ENCODE measurements around the gene CLOCK. TPM values are rescaled to one million over a fixed set of nuclear protein-coding genes. Genes with fewer than 3 reads are reported as not detected.

The CLOCK gene
- total and polyA plus RNA-seq, 2 of the 13 experiments (the other 11 are each of a cell fraction or from before 2014, with no cell fraction given), result 8.8 to 13.5 TPM

DNA sequence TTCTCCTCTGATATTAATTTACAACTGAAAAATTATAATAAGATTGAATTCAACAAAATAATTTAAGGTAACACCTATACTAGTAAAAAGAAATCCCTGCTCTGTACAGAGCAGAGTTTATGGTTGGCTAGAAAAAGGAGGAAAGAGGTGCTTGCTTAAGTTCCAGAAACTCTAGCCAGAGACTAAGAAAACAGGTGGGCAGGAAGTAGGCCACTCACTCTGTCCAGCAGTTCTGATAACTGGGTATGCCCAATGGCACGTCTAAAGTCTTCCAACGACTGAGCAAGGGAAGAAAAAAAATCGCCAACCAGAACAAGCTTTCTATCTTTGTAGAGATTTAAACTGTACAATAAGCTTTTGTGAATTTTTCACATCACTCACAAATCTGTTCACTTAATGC is 108.9 kb downstream of the CLOCK start:
- intact Hi-C loops (cut with micrococcal nuclease; ENCODE audit: unreplicated experiment) (no loop called here), in situ Hi-C loops (cut with HindIII; ENCODE audit: extremely low pct_ligation_motif_present, low pct_unique_long_range_greater_than_20kb) (no loop called here)
- FAIRE-seq, result no peak
- CTCF ChIA-PET (ENCODE audit: low intra/inter-chr PET ratio, low total read pairs), result no interaction called here
- H3K4me3 ChIP-seq (replicated peaks in 1 of 3; ENCODE audit: insufficient read depth in 1 of 3, low read depth in 2 of 3, low read length in 3 of 3), result no peak overlapping the region
- peaks cover 28% of the 10 kb centered on the region for H3K4me1 ChIP-seq (ENCODE audit: insufficient read depth, low read length)
- 85% methylated on average over 3 of the region's 3 CpGs for WGBS (ENCODE audit: low lambda C conversion rate)
- POLR2A ChIA-PET, result interaction anchor here (0.6 to 2.1 kb wide), 4 partner anchors 43 to 108 kb away, joined by 3 to 10 read pairs (median 6); partner anchors contain the start of genes CLOCK, SRD5A3 and TMEM165
- TF ChIP-seq, protein P1, sequence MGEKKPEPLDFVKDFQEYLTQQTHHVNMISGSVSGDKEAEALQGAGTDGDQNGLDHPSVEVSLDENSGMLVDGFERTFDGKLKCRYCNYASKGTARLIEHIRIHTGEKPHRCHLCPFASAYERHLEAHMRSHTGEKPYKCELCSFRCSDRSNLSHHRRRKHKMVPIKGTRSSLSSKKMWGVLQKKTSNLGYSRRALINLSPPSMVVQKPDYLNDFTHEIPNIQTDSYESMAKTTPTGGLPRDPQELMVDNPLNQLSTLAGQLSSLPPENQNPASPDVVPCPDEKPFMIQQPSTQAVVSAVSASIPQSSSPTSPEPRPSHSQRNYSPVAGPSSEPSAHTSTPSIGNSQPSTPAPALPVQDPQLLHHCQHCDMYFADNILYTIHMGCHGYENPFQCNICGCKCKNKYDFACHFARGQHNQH (CRISPR knock-in tag; IDR thresholded peaks at IDR 0.05), result no peak
- TF ChIP-seq NFATC3 (CRISPR knock-in tag; IDR thresholded peaks at IDR 0.05), result no peak
- no peak for TF ChIP-seq AGO2 (optimal IDR thresholded peaks at IDR 0.05; ENCODE audit: low read depth, low read length)
- TF ChIP-seq ZNF792 (CRISPR knock-in tag; IDR thresholded peaks at IDR 0.05), result no peak
- no peak for TF ChIP-seq ELF4 (CRISPR knock-in tag; IDR thresholded peaks at IDR 0.05; ENCODE audit: borderline replicate concordance)
- TF ChIP-seq, protein P2, sequence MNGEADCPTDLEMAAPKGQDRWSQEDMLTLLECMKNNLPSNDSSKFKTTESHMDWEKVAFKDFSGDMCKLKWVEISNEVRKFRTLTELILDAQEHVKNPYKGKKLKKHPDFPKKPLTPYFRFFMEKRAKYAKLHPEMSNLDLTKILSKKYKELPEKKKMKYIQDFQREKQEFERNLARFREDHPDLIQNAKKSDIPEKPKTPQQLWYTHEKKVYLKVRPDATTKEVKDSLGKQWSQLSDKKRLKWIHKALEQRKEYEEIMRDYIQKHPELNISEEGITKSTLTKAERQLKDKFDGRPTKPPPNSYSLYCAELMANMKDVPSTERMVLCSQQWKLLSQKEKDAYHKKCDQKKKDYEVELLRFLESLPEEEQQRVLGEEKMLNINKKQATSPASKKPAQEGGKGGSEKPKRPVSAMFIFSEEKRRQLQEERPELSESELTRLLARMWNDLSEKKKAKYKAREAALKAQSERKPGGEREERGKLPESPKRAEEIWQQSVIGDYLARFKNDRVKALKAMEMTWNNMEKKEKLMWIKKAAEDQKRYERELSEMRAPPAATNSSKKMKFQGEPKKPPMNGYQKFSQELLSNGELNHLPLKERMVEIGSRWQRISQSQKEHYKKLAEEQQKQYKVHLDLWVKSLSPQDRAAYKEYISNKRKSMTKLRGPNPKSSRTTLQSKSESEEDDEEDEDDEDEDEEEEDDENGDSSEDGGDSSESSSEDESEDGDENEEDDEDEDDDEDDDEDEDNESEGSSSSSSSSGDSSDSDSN (CRISPR knock-in tag; IDR thresholded peaks at IDR 0.05), result no peak
- TF ChIP-seq ZNF614 (CRISPR knock-in tag; IDR thresholded peaks at IDR 0.05; ENCODE audit: borderline replicate concordance), result no peak
- no peak for TF ChIP-seq FOXK1 (CRISPR knock-in tag; IDR thresholded peaks at IDR 0.05; ENCODE audit: borderline replicate concordance, low read depth)
- TF ChIP-seq DBP (CRISPR knock-in tag; IDR thresholded peaks at IDR 0.05; ENCODE audit: not compliant biosample characterization), result no peak
- no peak for TF ChIP-seq ZNF740 (CRISPR knock-in tag; IDR thresholded peaks at IDR 0.05)
- no peak for TF ChIP-seq GTF2F1 (IDR thresholded peaks at IDR 0.05; ENCODE audit: low read length)
- TF ChIP-seq TBP (CRISPR knock-in tag; IDR thresholded peaks at IDR 0.05), result no peak
- TF ChIP-seq SMC3 (IDR thresholded peaks at IDR 0.05; ENCODE audit: low read length), result no peak
- no peak for TF ChIP-seq ZFP36L1 (CRISPR knock-in tag; IDR thresholded peaks at IDR 0.05)
- no peak for TF ChIP-seq MAZ (IDR thresholded peaks at IDR 0.05; ENCODE audit: borderline replicate concordance, low read depth, low read length)
- no peak for TF ChIP-seq MAZ (CRISPR knock-in tag; IDR thresholded peaks at IDR 0.05; ENCODE audit: low read depth)
- TF ChIP-seq HES4 (CRISPR knock-in tag; IDR thresholded peaks at IDR 0.05; ENCODE audit: borderline replicate concordance), result no peak
- H3K36me3 ChIP-seq (replicated peaks in 1 of 2; ENCODE audit: control insufficient read depth in 1 of 2, insufficient read depth in 2 of 2, low read length in 2 of 2), result peaks cover 7 to 47% of the 10 kb centered on the region in 2 experiments
- H2AFZ ChIP-seq (ENCODE audit: low read length), result no peak overlapping the region
- no peak overlapping the region for H3K4me2 ChIP-seq (ENCODE audit: low read depth, low read length)
- no peak overlapping the region for H3K9ac ChIP-seq (ENCODE audit: insufficient read depth, low read depth, low read length)
- no peaks in the 10 kb centered on the region for H4K20me1 ChIP-seq (ENCODE audit: insufficient read depth, low read length)
- peak overlapping the region; percentile 57 for H3K27ac ChIP-seq (ENCODE audit: extremely low read length, insufficient read depth, low read length)
- H3K27me3 ChIP-seq (ENCODE audit: control insufficient read depth in 1 of 2, insufficient read depth in 2 of 2, low read length in 2 of 2), result no peaks in the 10 kb centered on the region
- no peaks in the 10 kb centered on the region for H3K9me3 ChIP-seq (ENCODE audit: low read length)
- TSS peak; percentile 13 for BruUV-seq (replicated peaks)
- no peaks in the 10 kb centered on the region for H3K79me2 ChIP-seq (ENCODE audit: insufficient read depth, low read length)
- DNase-seq (ENCODE audit: low spot score), result no peak
- ATAC-seq, result peak; percentile 22
